ENCODE measurements around the gene GPS2.
"Not testable (repeated sequence)": the region's sequence is repeated elsewhere in the genome, so short reads cannot be mapped to it uniquely, and the experiment has no call there.

- not testable (repeated sequence) for TF ChIP-seq CTCF, POLR2A, EP300, POLR2AphosphoS5 (IDR thresholded peaks at IDR 0.05)
These were observed 20.6 kb upstream of the GPS2 start for GRCh38 chr17:7335765-7336164.
